T-cell (primary cell): ENCODE results near the gene NKG7. TPM values are rescaled to one million over a fixed set of nuclear protein-coding genes. Genes with fewer than 3 reads are reported as not detected.

ENCODE experiments used
- ATAC-seq, 4 experiments: fragments of 200-7000 bp in 3 of 4; fragments of 150-1000 bp in 1 of 4; cut with Tn5 transposase; replicated peaks in 1 of 4; 1 replicate in 3 of 4; 2 replicates in 1 of 4; pipeline ENCODE4 v1.10.0; 2021; ENCODE audit warnings: moderate library complexity in 3 of 4, mild to moderate bottlenecking in 2 of 4, moderate number of reproducible peaks in 1 of 4
- CTCF ChIA-PET, 2 donors: fragments of 300-600 bp; sonication (Branson Sonifier 250); formaldehyde crosslinking; loops; one replicate each; lab custom pipeline; 2022; ENCODE audit warnings: antibody characterized with exemption in 2 of 2; lab: Charles Lee
- POLR2A ChIA-PET, 2 donors: fragments of 300-600 bp; sonication (Branson Sonifier 250); formaldehyde crosslinking; loops; one replicate each; lab custom pipeline; 2022; ENCODE audit warnings: antibody characterized with exemption in 2 of 2; lab: Charles Lee
- DNase-seq, 35 experiments: peaks; one replicate each; pipeline versions ENCODE4 v3.0.0 to v3.0.0-alpha.2; 2013 to 2023
- H3K27ac ChIP-seq: one replicate; pipeline ENCODE4 v1.5.1; 2013; ENCODE audit warnings: low read length
- H3K27me3 ChIP-seq, 2 experiments: replicated peaks in 1 of 2; 1 replicate in 1 of 2; 2 replicates in 1 of 2; pipeline versions ENCODE4 v1.6.1 to v1.7.0; 2013; ENCODE audit warnings: low read length in 1 of 2, mixed read lengths in 1 of 2; ENCODE audit not compliant: control insufficient read depth in 2 of 2, insufficient read depth in 2 of 2; ENCODE audit errors: extremely low read depth in 1 of 2
- H3K36me3 ChIP-seq, 2 donors: 1 replicate in 1 of 2; 2 replicates in 1 of 2; pipeline versions ENCODE4 v1.6.1 to v1.7.0; 2013; ENCODE audit warnings: low read length in 1 of 2; ENCODE audit not compliant: control insufficient read depth in 2 of 2, insufficient read depth in 1 of 2; ENCODE audit errors: extremely low read depth in 1 of 2
- H3K4me1 ChIP-seq, 2 experiments: 1 replicate in 1 of 2; 2 replicates in 1 of 2; pipeline versions ENCODE4 v1.6.1 to v1.7.0; 2013; ENCODE audit warnings: low read length in 2 of 2, mixed read lengths in 1 of 2; ENCODE audit not compliant: insufficient read depth in 2 of 2, control insufficient read depth in 1 of 2; ENCODE audit errors: extremely low read depth in 1 of 2
- H3K4me3 ChIP-seq, 2 donors: 1 replicate in 1 of 2; 2 replicates in 1 of 2; pipeline versions ENCODE4 v1.5.1 to v1.7.0; 2013; ENCODE audit warnings: mild to moderate bottlenecking in 2 of 2, low read length in 1 of 2, moderate library complexity in 1 of 2; ENCODE audit not compliant: control insufficient read depth in 1 of 2; ENCODE audit errors: extremely low read depth in 1 of 2
- H3K9me3 ChIP-seq: 2 replicates; pipeline ENCODE4 v1.7.0; 2013
- H3K27ac Mint-ChIP-seq, 2 donors: one replicate each; pipeline ENCODE4 v1.8.0; 2020 to 2021; ENCODE audit warnings: mild to moderate bottlenecking in 2 of 2, mixed read lengths in 2 of 2
- H3K27me3 Mint-ChIP-seq, 2 donors: one replicate each; pipeline ENCODE4 v1.8.0; 2021 to 2022; ENCODE audit warnings: mixed read lengths in 2 of 2
- H3K36me3 Mint-ChIP-seq: one replicate; pipeline ENCODE4 v1.8.0; 2021; ENCODE audit warnings: mixed read lengths
- H3K4me1 Mint-ChIP-seq, 3 donors: one replicate each; pipeline ENCODE4 v1.8.0; 2020 to 2022; ENCODE audit warnings: mixed read lengths in 3 of 3, mild to moderate bottlenecking in 1 of 3
- H3K4me3 Mint-ChIP-seq, 3 donors: one replicate each; pipeline ENCODE4 v1.8.0; 2020 to 2022; ENCODE audit warnings: mild to moderate bottlenecking in 3 of 3, mixed read lengths in 3 of 3, moderate library complexity in 3 of 3
- H3K9me3 Mint-ChIP-seq, 3 donors: one replicate each; pipeline ENCODE4 v1.8.0; 2020 to 2022; ENCODE audit warnings: mixed read lengths in 3 of 3
- WGBS: methylation state at CpG from one replicate; pipeline ENCODE4 v1.1.5; 2013; ENCODE audit warnings: missing lambda C conversion rate; ENCODE audit not compliant: insufficient coverage; 5-methylcytosine and 5-hydroxymethylcytosine counted together
- total RNA-seq, 35 experiments: library from RNA in 6 of 35; stranded (reverse) in 6 of 35; fragments of 120-200 nt in 1 of 35; gene quantifications; one replicate each; pipeline versions ENCODE4 v1.2.1 to v1.2.4 and lab custom pipeline; 2013 to 2026

NKG7 gene
- total RNA-seq, 5 donors from 2014 or later (not counting 1 experiment from before 2014, with no cell fraction given) = 42.9 to 356 (median 105) TPM

- WGBS = 94% methylated on average over 13 of the region's 19 CpGs
- no peaks in the 10 kb centered on the region for H3K36me3 Mint-ChIP-seq
- Histone ChIP-seq H3K27ac (no peak overlapping the region), H3K4me1 (peaks cover 2 to 24% of the 10 kb centered on the region in 2 experiments), H3K36me3 (no peaks in the 10 kb centered on the region), H3K4me3 (no peak overlapping the region), H3K9me3 (no peaks in the 10 kb centered on the region), H3K27me3 (peaks cover 0 to 26% of the 10 kb centered on the region in 2 experiments)
- POLR2A ChIA-PET = no interaction called here
- H3K4me3 Mint-ChIP-seq = peak overlapping the region in 2 of 3 donors; percentile 85 to 89
- DNase-seq (no peak), ATAC-seq (no peak)
- CTCF ChIA-PET = interaction anchor here (0.6 to 0.9 kb wide), 2 partner anchors 70 to 84 kb away, joined by 5 to 9 read pairs; no protein-coding TSS in a partner anchor
- H3K9me3 Mint-ChIP-seq = no peaks in the 10 kb centered on the region
- H3K27me3 Mint-ChIP-seq = peaks cover 4 to 12% of the 10 kb centered on the region in 2 donors
- H3K27ac Mint-ChIP-seq = no peak overlapping the region
- peaks cover 9 to 22% (median 16%) of the 10 kb centered on the region in 3 donors for H3K4me1 Mint-ChIP-seq
These were observed 34.4 kb downstream of the NKG7 start for GRCh38 chr19:51337861-51338562.

DNA sequence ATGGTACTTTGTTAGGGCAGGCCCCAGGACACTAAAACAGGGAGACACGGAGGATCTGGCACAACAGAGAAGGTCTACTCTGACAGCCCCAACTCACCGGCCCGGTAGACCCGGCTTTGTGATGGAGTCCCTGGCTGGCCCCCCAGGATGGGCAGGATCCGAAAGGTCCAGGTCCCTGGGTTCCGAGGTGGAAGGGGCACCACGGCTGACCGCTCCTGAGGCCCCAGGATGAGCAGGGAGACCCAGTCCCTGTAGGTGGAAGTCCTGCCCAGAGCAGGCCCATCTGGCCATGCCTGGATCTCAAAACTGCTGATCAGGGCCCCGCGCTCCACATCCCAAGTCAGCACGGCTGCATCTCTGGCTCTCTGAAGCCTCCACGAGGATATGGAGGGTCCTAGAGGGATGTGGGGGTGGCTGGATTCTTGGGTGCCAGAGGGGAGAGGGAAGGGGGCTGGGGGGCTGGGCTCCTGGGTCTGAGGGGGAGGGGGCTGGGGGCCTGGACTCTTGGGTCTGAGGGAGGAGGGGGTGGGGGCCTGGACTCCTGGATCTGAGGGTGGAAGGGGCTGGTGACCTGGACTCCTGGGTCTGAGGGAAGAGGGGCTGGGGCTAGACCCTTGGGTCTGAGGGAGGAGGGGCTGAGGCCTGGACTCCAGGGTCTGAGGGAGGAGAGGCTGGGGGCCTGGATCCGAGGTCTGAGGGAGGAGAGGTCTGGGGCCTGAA, 35.2 kb downstream of the NKG7 start:
- DNase-seq (no peak), ATAC-seq (no peak)
- no peak overlapping the region for H3K27ac ChIP-seq
- peaks cover 4 to 12% of the 10 kb centered on the region in 2 donors for H3K27me3 Mint-ChIP-seq
- H3K4me1 Mint-ChIP-seq = peaks cover 9 to 22% (median 14%) of the 10 kb centered on the region in 3 donors
- H3K27me3 ChIP-seq = peaks cover 0 to 29% of the 10 kb centered on the region in 2 experiments
- H3K4me3 ChIP-seq = no peak overlapping the region
- no peaks in the 10 kb centered on the region for H3K9me3 ChIP-seq
- no peak overlapping the region for H3K27ac Mint-ChIP-seq
- WGBS = 93% methylated on average over 12 of the region's 13 CpGs
- CTCF ChIA-PET = no interaction called here
- peaks cover 2 to 24% of the 10 kb centered on the region in 2 experiments for H3K4me1 ChIP-seq
- H3K36me3 Mint-ChIP-seq = no peaks in the 10 kb centered on the region
- no peaks in the 10 kb centered on the region for H3K36me3 ChIP-seq
- H3K9me3 Mint-ChIP-seq = no peaks in the 10 kb centered on the region
- H3K4me3 Mint-ChIP-seq = no peak overlapping the region
- POLR2A ChIA-PET = no interaction called here

DNA sequence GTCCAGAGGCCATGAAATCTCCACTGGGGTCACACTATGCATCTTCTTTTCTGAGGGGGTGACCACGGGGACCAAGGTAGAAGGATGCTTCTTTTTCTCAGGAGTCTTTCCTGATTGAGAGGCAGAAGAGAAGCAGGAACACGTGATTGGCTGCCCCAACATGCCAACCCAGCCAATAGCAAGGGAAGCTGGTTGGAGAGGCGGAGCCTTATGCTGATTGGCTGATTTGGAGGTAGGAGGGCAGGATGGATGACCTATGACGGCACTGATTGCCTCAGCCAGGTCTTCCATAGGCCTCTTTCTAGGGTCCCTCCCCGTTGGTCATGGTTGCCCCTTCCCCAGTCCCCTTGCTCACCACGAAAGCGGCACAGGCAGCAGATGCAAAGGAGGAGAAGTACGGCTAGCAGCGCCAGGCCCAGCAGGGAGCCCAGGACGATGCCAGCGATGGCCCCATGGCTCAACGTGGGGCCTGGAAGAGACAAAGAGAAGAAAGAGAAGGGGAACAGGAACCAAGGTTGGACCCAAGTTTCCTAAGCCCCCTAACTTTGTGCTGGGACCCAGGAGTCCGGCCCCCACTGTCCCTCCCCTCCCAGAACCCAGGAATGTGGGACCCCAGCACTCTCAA, 38.5 kb downstream of the NKG7 start:
- H3K36me3 Mint-ChIP-seq = peaks cover 3% of the 10 kb centered on the region
- POLR2A ChIA-PET = no interaction called here

DNA sequence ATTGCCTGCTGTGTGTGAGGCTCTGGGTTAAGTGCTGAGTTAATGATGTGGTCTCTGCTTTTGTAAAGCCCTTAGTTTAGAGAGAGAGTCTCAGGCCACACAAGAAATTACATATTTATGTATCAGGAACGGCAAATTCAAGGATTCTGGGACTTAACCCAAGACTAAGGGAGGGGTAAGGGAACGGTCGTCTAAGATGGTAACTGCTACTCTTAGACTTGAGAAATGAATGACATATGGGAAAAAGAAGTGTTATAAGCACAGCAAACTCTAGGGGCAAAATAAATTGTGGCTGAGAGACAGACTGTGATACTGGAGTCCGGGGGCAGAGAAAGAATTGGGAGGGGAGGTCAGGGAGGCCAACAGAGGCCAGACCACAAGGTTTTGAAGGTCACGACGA, 40.7 kb downstream of the NKG7 start:
- WGBS = 94% methylated on average over 5 of the region's 6 CpGs
- Mint-ChIP-seq H3K4me1 (peaks cover 6 to 7% (median 7%) of the 10 kb centered on the region in 3 donors), H3K27ac (peak overlapping the region in 1 of 2 donors; percentile 3), H3K4me3 (no peak overlapping the region), H3K9me3 (peaks cover 0 to 4% (median 0%) of the 10 kb centered on the region in 3 donors), H3K36me3 (peaks cover 3% of the 10 kb centered on the region), H3K27me3 (peaks cover 42 to 43% of the 10 kb centered on the region in 2 donors)
- Histone ChIP-seq H3K4me3 (no peak overlapping the region), H3K36me3 (no peaks in the 10 kb centered on the region), H3K27me3 (peaks cover 0 to 45% of the 10 kb centered on the region in 2 experiments), H3K9me3 (no peaks in the 10 kb centered on the region), H3K27ac (no peak overlapping the region), H3K4me1 (peaks cover 0 to 15% of the 10 kb centered on the region in 2 experiments)
- DNase-seq (no peak), ATAC-seq (no peak)
- POLR2A ChIA-PET = no interaction called here
- CTCF ChIA-PET = no interaction called here

More for the DNA sequence above, 38.5 kb downstream of the NKG7 start:
- Mint-ChIP-seq H3K27ac (no peak overlapping the region), H3K4me1 (peaks cover under 1 to 7% (median 4%) of the 10 kb centered on the region in 3 donors), H3K9me3 (peaks cover 0 to 4% (median 0%) of the 10 kb centered on the region in 3 donors), H3K27me3 (peaks cover 23 to 36% of the 10 kb centered on the region in 2 donors), H3K4me3 (no peak overlapping the region)
- Histone ChIP-seq H3K4me3 (no peak overlapping the region), H3K4me1 (peaks cover 2 to 7% of the 10 kb centered on the region in 2 experiments), H3K36me3 (no peaks in the 10 kb centered on the region), H3K27ac (no peak overlapping the region), H3K9me3 (no peaks in the 10 kb centered on the region), H3K27me3 (peaks cover 0 to 34% of the 10 kb centered on the region in 2 experiments)
- CTCF ChIA-PET = no interaction called here
- DNase-seq = no peak
- 90% methylated on average over 9 of the region's 13 CpGs for WGBS
- ATAC-seq = no peak

GRCh38 chr19:51331193-51331592, 41.3 kb downstream of the NKG7 start:
- Mint-ChIP-seq H3K27ac (no peak overlapping the region), H3K27me3 (peaks cover 43 to 45% of the 10 kb centered on the region in 2 donors), H3K36me3 (peaks cover 3% of the 10 kb centered on the region), H3K4me1 (peaks cover 6 to 7% (median 7%) of the 10 kb centered on the region in 3 donors), H3K4me3 (no peak overlapping the region), H3K9me3 (peaks cover 0 to 4% (median 0%) of the 10 kb centered on the region in 3 donors)
- Histone ChIP-seq H3K9me3 (no peaks in the 10 kb centered on the region), H3K4me1 (peaks cover 0 to 15% of the 10 kb centered on the region in 2 experiments), H3K27me3 (peaks cover 0 to 50% of the 10 kb centered on the region in 2 experiments), H3K27ac (no peak overlapping the region), H3K36me3 (no peaks in the 10 kb centered on the region), H3K4me3 (no peak overlapping the region)
- ATAC-seq (no peak), DNase-seq (no peak)
- ChIA-PET CTCF (no interaction called here), POLR2A (no interaction called here)
- WGBS = 62% methylated on average over 3 of the region's 3 CpGs

GRCh38 chr19:51330366-51330765, 42.1 kb downstream of the NKG7 start:
- CTCF ChIA-PET = no interaction called here

More at GRCh38 chr19:51330366-51330765, 42.1 kb downstream of the NKG7 start:
- Mint-ChIP-seq H3K9me3 (peaks cover 0 to 4% (median 0%) of the 10 kb centered on the region in 3 donors), H3K27ac (no peak overlapping the region), H3K36me3 (peaks cover 3% of the 10 kb centered on the region), H3K27me3 (peaks cover 51 to 53% of the 10 kb centered on the region in 2 donors), H3K4me3 (no peak overlapping the region), H3K4me1 (peaks cover 6 to 7% (median 7%) of the 10 kb centered on the region in 3 donors)
- no peaks in the 10 kb centered on the region for H3K9me3 ChIP-seq
- H3K27me3 ChIP-seq = peaks cover 0 to 58% of the 10 kb centered on the region in 2 experiments
- no peak for DNase-seq
- 81% methylated on average over 3 of the region's 4 CpGs for WGBS
- peaks cover 0 to 15% of the 10 kb centered on the region in 2 experiments for H3K4me1 ChIP-seq
- H3K4me3 ChIP-seq = no peak overlapping the region
- POLR2A ChIA-PET = no interaction called here
- no peak overlapping the region for H3K27ac ChIP-seq
- no peaks in the 10 kb centered on the region for H3K36me3 ChIP-seq
- ATAC-seq = no peak
